C4-2B (cell line): ENCODE results near the gene NEGR1.

Experiments used
- H3K27ac ChIP-seq: fragments of 450-650 bp; 2 replicates; pipeline ENCODE4 v1.5.1; 2017
- CTCF ChIP-seq: fragments of 450-650 bp; conservative IDR thresholded peaks from 2 replicates; pipeline ENCODE4 v1.5.1; 2017; ENCODE audit warnings: mild to moderate bottlenecking
- ZFX ChIP-seq: fragments of 450-650 bp; IDR thresholded peaks from 2 replicates; pipeline ENCODE4 v1.6.1; 2017

The NEGR1 gene

DNA sequence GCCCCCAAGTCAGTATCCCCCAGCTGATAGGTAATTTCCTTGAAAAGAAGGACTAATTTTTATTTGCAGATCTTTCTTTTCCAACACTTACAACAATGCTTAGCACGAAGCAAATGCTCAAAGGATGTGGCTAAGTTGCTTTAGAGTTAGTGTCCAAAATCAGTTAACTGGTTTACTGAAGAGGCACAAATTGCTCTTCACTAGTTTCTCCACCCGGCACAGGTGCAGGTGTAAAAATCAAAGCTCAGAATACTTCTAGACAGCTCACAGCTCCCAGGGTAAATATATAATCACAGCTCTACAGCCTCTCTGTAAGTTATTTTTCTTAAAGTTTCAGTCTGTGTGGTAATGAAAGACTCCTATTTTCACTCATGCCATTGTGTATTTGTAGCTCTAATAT lies 361.8 kb downstream of the NEGR1 start:
- H3K27ac ChIP-seq: no peak overlapping the region
- TF ChIP-seq ZFX: no peak
- no peak for TF ChIP-seq CTCF

- H3K27ac ChIP-seq: no peak overlapping the region
- no peak for TF ChIP-seq CTCF
Observed at GRCh38 chr1:71919811-71920509, 362.4 kb downstream of the NEGR1 start.

DNA sequence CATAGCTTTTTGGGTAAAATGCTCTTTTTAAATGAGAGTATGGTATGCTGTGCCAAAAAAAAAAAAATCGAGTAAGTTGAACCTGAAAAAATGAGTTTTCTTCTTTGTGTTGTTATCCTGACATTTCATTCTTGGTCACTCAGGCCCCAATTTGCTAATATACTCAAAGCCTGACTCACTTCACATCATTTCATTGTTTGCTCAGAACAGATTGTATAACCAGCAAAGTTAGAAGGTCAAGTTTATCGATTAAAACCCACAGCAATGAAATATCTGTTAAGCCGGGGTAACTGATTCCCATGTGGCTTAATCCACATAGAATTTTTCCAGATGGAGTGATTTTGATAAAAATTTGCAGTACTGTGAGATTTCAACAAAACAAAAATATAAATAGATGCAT lies 363.7 kb downstream of the NEGR1 start:
- no peak overlapping the region for H3K27ac ChIP-seq
- TF ChIP-seq CTCF (no peak), ZFX (no peak)

DNA sequence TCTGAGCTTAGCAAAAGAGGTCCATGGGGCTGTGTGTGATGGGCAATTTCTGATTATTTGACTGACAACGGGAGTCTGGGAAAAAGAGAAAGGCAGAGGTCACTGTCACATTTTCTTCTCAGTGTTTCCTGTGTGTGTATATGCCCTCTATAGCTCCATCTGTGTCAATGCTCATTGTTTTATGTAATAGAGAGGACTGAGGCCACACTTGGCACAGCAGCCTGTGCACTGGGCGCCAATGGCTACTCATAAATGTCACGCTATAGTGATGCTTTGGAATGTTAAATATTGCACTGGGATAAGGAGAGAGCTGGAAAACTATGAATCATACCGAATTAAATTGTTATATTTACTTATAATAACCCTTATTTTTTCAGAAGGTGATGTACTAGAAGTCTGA lies 365.4 kb downstream of the NEGR1 start:
- H3K27ac ChIP-seq: no peak overlapping the region
- TF ChIP-seq ZFX: no peak
- TF ChIP-seq CTCF: no peak

GRCh38 chr1:71914626-71915025 lies 367.7 kb downstream of the NEGR1 start:
- no peak overlapping the region for H3K27ac ChIP-seq
- no peak for TF ChIP-seq ZFX
- TF ChIP-seq CTCF: no peak

- no peak for TF ChIP-seq CTCF
- TF ChIP-seq ZFX: no peak
Observed at GRCh38 chr1:71908871-71909390, 373.4 kb downstream of the NEGR1 start.

GRCh38 chr1:71908303-71908702 lies 374.0 kb downstream of the NEGR1 start:
- TF ChIP-seq CTCF (no peak), ZFX (no peak)
- no peak overlapping the region for H3K27ac ChIP-seq

More at GRCh38 chr1:71908871-71909390, 373.4 kb downstream of the NEGR1 start:
- H3K27ac ChIP-seq: no peak overlapping the region
